Measurements from ENCODE around the gene OR9G1.

DNA sequence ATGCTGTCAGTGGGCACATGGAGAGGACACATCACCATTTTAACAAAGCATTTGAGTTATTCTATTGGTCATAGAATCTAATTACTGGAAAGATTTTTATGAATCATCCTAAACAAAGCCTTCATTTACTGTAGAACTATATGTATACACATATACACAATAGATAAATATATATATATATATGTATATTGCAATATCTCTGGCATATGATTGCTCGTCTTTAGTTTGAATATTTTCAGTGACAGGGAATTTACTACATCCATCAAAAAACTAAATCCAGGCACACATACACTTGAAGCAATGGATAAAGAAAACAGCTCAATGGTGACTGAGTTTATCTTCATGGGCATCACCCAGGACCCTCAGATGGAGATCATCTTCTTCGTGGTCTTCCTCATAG lies 35.5 kb upstream of the OR9G1 start, which contains the start of gene OR5AR1:
- no peak for TF ChIP-seq ZNF121 (CRISPR knock-in tag; IDR thresholded peaks at IDR 0.05)
- TF ChIP-seq, protein P1, sequence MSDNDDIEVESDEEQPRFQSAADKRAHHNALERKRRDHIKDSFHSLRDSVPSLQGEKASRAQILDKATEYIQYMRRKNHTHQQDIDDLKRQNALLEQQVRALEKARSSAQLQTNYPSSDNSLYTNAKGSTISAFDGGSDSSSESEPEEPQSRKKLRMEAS (CRISPR knock-in tag; IDR thresholded peaks at IDR 0.05), result no peak
- TF ChIP-seq, protein P2, sequence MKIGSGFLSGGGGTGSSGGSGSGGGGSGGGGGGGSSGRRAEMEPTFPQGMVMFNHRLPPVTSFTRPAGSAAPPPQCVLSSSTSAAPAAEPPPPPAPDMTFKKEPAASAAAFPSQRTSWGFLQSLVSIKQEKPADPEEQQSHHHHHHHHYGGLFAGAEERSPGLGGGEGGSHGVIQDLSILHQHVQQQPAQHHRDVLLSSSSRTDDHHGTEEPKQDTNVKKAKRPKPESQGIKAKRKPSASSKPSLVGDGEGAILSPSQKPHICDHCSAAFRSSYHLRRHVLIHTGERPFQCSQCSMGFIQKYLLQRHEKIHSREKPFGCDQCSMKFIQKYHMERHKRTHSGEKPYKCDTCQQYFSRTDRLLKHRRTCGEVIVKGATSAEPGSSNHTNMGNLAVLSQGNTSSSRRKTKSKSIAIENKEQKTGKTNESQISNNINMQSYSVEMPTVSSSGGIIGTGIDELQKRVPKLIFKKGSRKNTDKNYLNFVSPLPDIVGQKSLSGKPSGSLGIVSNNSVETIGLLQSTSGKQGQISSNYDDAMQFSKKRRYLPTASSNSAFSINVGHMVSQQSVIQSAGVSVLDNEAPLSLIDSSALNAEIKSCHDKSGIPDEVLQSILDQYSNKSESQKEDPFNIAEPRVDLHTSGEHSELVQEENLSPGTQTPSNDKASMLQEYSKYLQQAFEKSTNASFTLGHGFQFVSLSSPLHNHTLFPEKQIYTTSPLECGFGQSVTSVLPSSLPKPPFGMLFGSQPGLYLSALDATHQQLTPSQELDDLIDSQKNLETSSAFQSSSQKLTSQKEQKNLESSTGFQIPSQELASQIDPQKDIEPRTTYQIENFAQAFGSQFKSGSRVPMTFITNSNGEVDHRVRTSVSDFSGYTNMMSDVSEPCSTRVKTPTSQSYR (CRISPR knock-in tag; IDR thresholded peaks at IDR 0.05), result no peak
